Measurements from ENCODE around the gene MCF2L. TPM values are rescaled to one million over a fixed set of nuclear protein-coding genes. Genes with fewer than 3 reads are reported as not detected.

Gene MCF2L
- total RNA-seq, 1 experiment from 2014 or later = not detected

GRCh38 chr13:113145911-113146598 is 177.0 kb downstream of the MCF2L start:
- Histone ChIP-seq H3K79me2 (ENCODE audit: low read length) (no peaks in the 10 kb centered on the region), H3K9me3 (ENCODE audit: low read length) (no peaks in the 10 kb centered on the region), H3K27ac (ENCODE audit: low read length) (no peak overlapping the region), H3K4me3 (ENCODE audit: low read length) (no peak overlapping the region), H3K4me2 (ENCODE audit: low read depth, low read length, poor library complexity, severe bottlenecking) (no peak overlapping the region), H3K9ac (ENCODE audit: low read length) (no peak overlapping the region), H3K27me3 (ENCODE audit: low read length) (no peaks in the 10 kb centered on the region), H3K4me1 (ENCODE audit: low read length) (no peaks in the 10 kb centered on the region), H4K20me1 (ENCODE audit: insufficient read depth, low read depth, low read length) (no peaks in the 10 kb centered on the region), H3K36me3 (ENCODE audit: insufficient read depth, low read length) (no peaks in the 10 kb centered on the region), H2AFZ (ENCODE audit: low read length) (no peak overlapping the region), H3K9me2 (replicated peaks; ENCODE audit: insufficient read depth, low read length) (no peaks in the 10 kb centered on the region)
- DNase-seq = no peak

- Histone ChIP-seq H3K9me2 (replicated peaks; ENCODE audit: insufficient read depth, low read length) (no peaks in the 10 kb centered on the region), H3K36me3 (ENCODE audit: insufficient read depth, low read length) (no peaks in the 10 kb centered on the region), H3K79me2 (ENCODE audit: low read length) (no peaks in the 10 kb centered on the region), H2AFZ (ENCODE audit: low read length) (no peak overlapping the region), H3K9me3 (ENCODE audit: low read length) (no peaks in the 10 kb centered on the region), H3K4me2 (ENCODE audit: low read depth, low read length, poor library complexity, severe bottlenecking) (no peak overlapping the region), H3K4me1 (ENCODE audit: low read length) (no peaks in the 10 kb centered on the region), H3K27me3 (ENCODE audit: low read length) (no peaks in the 10 kb centered on the region), H3K4me3 (ENCODE audit: low read length) (no peak overlapping the region), H3K27ac (ENCODE audit: low read length) (no peak overlapping the region), H3K9ac (ENCODE audit: low read length) (no peak overlapping the region), H4K20me1 (ENCODE audit: insufficient read depth, low read depth, low read length) (no peaks in the 10 kb centered on the region)
- no peak for DNase-seq
These were observed 177.7 kb downstream of the MCF2L start for GRCh38 chr13:113146750-113147149.

GRCh38 chr13:113147206-113147605 is 178.2 kb downstream of the MCF2L start:
- Histone ChIP-seq H3K36me3 (ENCODE audit: insufficient read depth, low read length) (no peaks in the 10 kb centered on the region), H3K9me2 (replicated peaks; ENCODE audit: insufficient read depth, low read length) (no peaks in the 10 kb centered on the region), H2AFZ (ENCODE audit: low read length) (no peak overlapping the region), H3K27me3 (ENCODE audit: low read length) (no peaks in the 10 kb centered on the region), H3K4me3 (ENCODE audit: low read length) (no peak overlapping the region), H3K9me3 (ENCODE audit: low read length) (no peaks in the 10 kb centered on the region), H3K4me2 (ENCODE audit: low read depth, low read length, poor library complexity, severe bottlenecking) (no peak overlapping the region), H3K4me1 (ENCODE audit: low read length) (no peaks in the 10 kb centered on the region), H3K79me2 (ENCODE audit: low read length) (no peaks in the 10 kb centered on the region), H3K27ac (ENCODE audit: low read length) (no peak overlapping the region), H4K20me1 (ENCODE audit: insufficient read depth, low read depth, low read length) (no peaks in the 10 kb centered on the region), H3K9ac (ENCODE audit: low read length) (no peak overlapping the region)
- no peak for DNase-seq

- Histone ChIP-seq H3K4me3 (ENCODE audit: low read length) (no peak overlapping the region), H3K27ac (ENCODE audit: low read length) (no peak overlapping the region), H3K27me3 (ENCODE audit: low read length) (no peaks in the 10 kb centered on the region), H3K79me2 (ENCODE audit: low read length) (no peaks in the 10 kb centered on the region), H2AFZ (ENCODE audit: low read length) (no peak overlapping the region), H3K9me2 (replicated peaks; ENCODE audit: insufficient read depth, low read length) (no peaks in the 10 kb centered on the region), H3K9me3 (ENCODE audit: low read length) (no peaks in the 10 kb centered on the region), H3K4me2 (ENCODE audit: low read depth, low read length, poor library complexity, severe bottlenecking) (no peak overlapping the region), H3K4me1 (ENCODE audit: low read length) (no peaks in the 10 kb centered on the region), H3K36me3 (ENCODE audit: insufficient read depth, low read length) (no peaks in the 10 kb centered on the region), H4K20me1 (ENCODE audit: insufficient read depth, low read depth, low read length) (no peaks in the 10 kb centered on the region), H3K9ac (ENCODE audit: low read length) (no peak overlapping the region)
- no peak for DNase-seq
These were observed 179.4 kb downstream of the MCF2L start for GRCh38 chr13:113148407-113148806.

GRCh38 chr13:113148940-113149503 is 180.0 kb downstream of the MCF2L start:
- no peak overlapping the region for H3K9ac ChIP-seq (ENCODE audit: low read length)
- no peak for DNase-seq

More at GRCh38 chr13:113148940-113149503, 180.0 kb downstream of the MCF2L start:
- Histone ChIP-seq H3K4me3 (ENCODE audit: low read length) (no peak overlapping the region), H3K4me1 (ENCODE audit: low read length) (peaks cover 4% of the 10 kb centered on the region), H3K27me3 (ENCODE audit: low read length) (no peaks in the 10 kb centered on the region), H3K9me2 (replicated peaks; ENCODE audit: insufficient read depth, low read length) (no peaks in the 10 kb centered on the region), H3K27ac (ENCODE audit: low read length) (no peak overlapping the region), H3K36me3 (ENCODE audit: insufficient read depth, low read length) (no peaks in the 10 kb centered on the region), H4K20me1 (ENCODE audit: insufficient read depth, low read depth, low read length) (no peaks in the 10 kb centered on the region), H2AFZ (ENCODE audit: low read length) (no peak overlapping the region), H3K4me2 (ENCODE audit: low read depth, low read length, poor library complexity, severe bottlenecking) (no peak overlapping the region), H3K79me2 (ENCODE audit: low read length) (no peaks in the 10 kb centered on the region), H3K9me3 (ENCODE audit: low read length) (no peaks in the 10 kb centered on the region)

Other genes with a start within 250 kb of the MCF2L start
- not detected in 2 replicates for gene F7, start 136.6 kb downstream of the MCF2L start, total RNA-seq (2014; rRNA removed; shearing (Covaris generic); ENCODE audit: low replicate concordance)
- not detected in 2 replicates for gene F10, start 153.6 kb downstream of the MCF2L start, total RNA-seq (2014; rRNA removed; shearing (Covaris generic); ENCODE audit: low replicate concordance)
- not detected in 2 replicates for gene PROZ, start 189.4 kb downstream of the MCF2L start, total RNA-seq (2014; rRNA removed; shearing (Covaris generic); ENCODE audit: low replicate concordance)
- gene PCID2, start 239.5 kb downstream of the MCF2L start, total RNA-seq (2014; rRNA removed; shearing (Covaris generic); ENCODE audit: low replicate concordance) = 85.0 and 114 TPM in 2 replicates
- 97.0 and 97.1 TPM in 2 replicates for gene CUL4A, start 240.4 kb downstream of the MCF2L start, total RNA-seq (2014; rRNA removed; shearing (Covaris generic); ENCODE audit: low replicate concordance)

All from Karpas-422 (cell line).